Glutamatergic neuron (in vitro differentiated cells): ENCODE measurements around the gene NAGA. TPM values are rescaled to one million over a fixed set of nuclear protein-coding genes. Genes with fewer than 3 reads are reported as not detected.

ENCODE experiments used
- DNase-seq: peaks from one replicate; pipeline ENCODE4 v3.0.0; 2022
- H3K27ac Mint-ChIP-seq: one replicate; pipeline ENCODE4 v1.8.0; 2020; ENCODE audit warnings: mild to moderate bottlenecking, mixed read lengths, inconsistent platforms; ENCODE audit not compliant: unreplicated experiment
- H3K27me3 Mint-ChIP-seq: one replicate; pipeline ENCODE4 v1.8.0; 2020; ENCODE audit warnings: mild to moderate bottlenecking, moderate library complexity, mixed read lengths, inconsistent platforms; ENCODE audit not compliant: unreplicated experiment
- H3K36me3 Mint-ChIP-seq: one replicate; pipeline ENCODE4 v1.8.0; 2020; ENCODE audit warnings: mild to moderate bottlenecking, mixed read lengths, inconsistent platforms; ENCODE audit not compliant: unreplicated experiment
- H3K4me1 Mint-ChIP-seq: one replicate; pipeline ENCODE4 v1.8.0; 2020; ENCODE audit warnings: mild to moderate bottlenecking, low read depth, mixed read lengths, inconsistent platforms; ENCODE audit not compliant: unreplicated experiment
- H3K4me3 Mint-ChIP-seq: one replicate; pipeline ENCODE4 v1.8.0; 2020; ENCODE audit warnings: mild to moderate bottlenecking, mixed read lengths, inconsistent platforms; ENCODE audit not compliant: unreplicated experiment
- H3K9me3 Mint-ChIP-seq: one replicate; pipeline ENCODE4 v1.8.0; 2020; ENCODE audit warnings: mild to moderate bottlenecking, moderate library complexity, mixed read lengths, inconsistent platforms; ENCODE audit not compliant: unreplicated experiment
- CTCF ChIP-seq: fragments of 200-600 bp; sonication (generic); IDR thresholded peaks from one replicate; pipeline ENCODE4 v1.5.0; 2021; ENCODE audit not compliant: partially characterized antibody, unreplicated experiment
- total RNA-seq: library from RNA; stranded (reverse); fragmentation: NEBNext Ultra II Directional; extraction: Animal tissue kit (Norgen Biotek cat#: 25700); gene quantifications from one replicate; pipeline ENCODE4 v1.2.1, GENCODE V29; 2021; ENCODE audit not compliant: unreplicated experiment

Gene NAGA
- total RNA-seq, 1 donor from 2014 or later, result 13.0 TPM

GRCh38 chr22:42069801-42070516 lies 653 bp downstream of the NAGA start:
- peak overlapping the region; percentile 88 for H3K4me3 Mint-ChIP-seq
- H3K4me1 Mint-ChIP-seq, result peaks cover 8% of the 10 kb centered on the region

GRCh38 chr22:42068291-42068690 lies 2.3 kb downstream of the NAGA start:
- TF ChIP-seq CTCF, result no peak

More at GRCh38 chr22:42069801-42070516, 653 bp downstream of the NAGA start:
- Mint-ChIP-seq H3K9me3 (peaks cover 8% of the 10 kb centered on the region), H3K36me3 (peaks cover 7% of the 10 kb centered on the region), H3K27ac (no peak overlapping the region), H3K27me3 (peaks cover 5% of the 10 kb centered on the region)
- no peak for TF ChIP-seq CTCF
- no peak for DNase-seq

GRCh38 chr22:42067671-42068251 lies 2.9 kb downstream of the NAGA start:
- no peak for TF ChIP-seq CTCF
- Mint-ChIP-seq H3K4me3 (no peak overlapping the region), H3K27ac (no peak overlapping the region), H3K27me3 (peaks cover 4% of the 10 kb centered on the region), H3K9me3 (peaks cover 8% of the 10 kb centered on the region), H3K36me3 (peaks cover 6% of the 10 kb centered on the region), H3K4me1 (peaks cover 3% of the 10 kb centered on the region)
- no peak for DNase-seq

More at GRCh38 chr22:42068291-42068690, 2.3 kb downstream of the NAGA start:
- Mint-ChIP-seq H3K9me3 (peaks cover 8% of the 10 kb centered on the region), H3K27ac (no peak overlapping the region), H3K4me3 (no peak overlapping the region), H3K4me1 (peaks cover 6% of the 10 kb centered on the region), H3K36me3 (peaks cover 6% of the 10 kb centered on the region), H3K27me3 (peaks cover 4% of the 10 kb centered on the region)
- DNase-seq, result no peak

- Mint-ChIP-seq H3K4me1 (no peaks in the 10 kb centered on the region), H3K27ac (no peak overlapping the region), H3K4me3 (no peak overlapping the region), H3K9me3 (peaks cover 5% of the 10 kb centered on the region), H3K27me3 (peaks cover 2% of the 10 kb centered on the region), H3K36me3 (peaks cover 6% of the 10 kb centered on the region)
- no peak for DNase-seq
- TF ChIP-seq CTCF, result no peak
These were observed 3.7 kb downstream of the NAGA start for GRCh38 chr22:42066937-42067336.

- Mint-ChIP-seq H3K9me3 (peaks cover 5% of the 10 kb centered on the region), H3K27ac (no peak overlapping the region), H3K36me3 (peaks cover 6% of the 10 kb centered on the region), H3K4me3 (no peak overlapping the region), H3K4me1 (no peaks in the 10 kb centered on the region), H3K27me3 (no peaks in the 10 kb centered on the region)
- TF ChIP-seq CTCF, result no peak
- no peak for DNase-seq
These were observed 4.4 kb downstream of the NAGA start for GRCh38 chr22:42066126-42066761.
